Measurements from ENCODE around the gene COA5.

COA5 gene

DNA sequence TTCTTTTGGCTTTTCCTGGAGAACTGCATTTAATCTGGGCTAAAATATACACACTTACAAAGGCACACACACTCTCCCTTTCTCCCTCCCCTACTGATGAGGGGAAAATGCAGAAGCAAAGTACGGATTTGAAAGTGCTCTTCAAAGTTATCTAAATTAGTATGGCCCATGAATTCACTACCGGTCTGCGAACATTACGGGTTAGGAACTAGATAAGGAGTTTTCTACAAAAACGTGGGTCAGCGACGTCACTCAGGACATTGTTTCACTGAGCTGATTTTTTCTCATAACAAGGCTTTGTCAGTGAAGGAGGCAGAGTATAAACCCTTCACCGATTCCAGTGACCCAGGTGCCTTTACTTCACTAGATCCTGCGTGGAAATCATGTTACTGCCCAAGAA lies 47.3 kb downstream of the COA5 start:
- Histone ChIP-seq H3K9me2 (replicated peaks; ENCODE audit: insufficient read depth, low read length) (no peaks in the 10 kb centered on the region), H3F3A (ENCODE audit: insufficient read depth) (no peaks in the 10 kb centered on the region), H3K4me3 (ENCODE audit: insufficient read depth, low read length, poor library complexity, severe bottlenecking) (no peak overlapping the region), H2AFZ (ENCODE audit: low read depth, low read length, severe bottlenecking) (no peak overlapping the region), H3K27me3 (ENCODE audit: low read length) (no peaks in the 10 kb centered on the region), H3K36me3 (ENCODE audit: low read length) (no peaks in the 10 kb centered on the region), H3K9ac (ENCODE audit: low read length) (no peak overlapping the region), H3K9me3 (ENCODE audit: insufficient read depth, low read length) (no peaks in the 10 kb centered on the region), H3K27ac (ENCODE audit: low read depth, low read length) (no peak overlapping the region), H4K20me1 (ENCODE audit: low read depth, low read length) (no peaks in the 10 kb centered on the region), H3K79me2 (ENCODE audit: insufficient read depth, low read length) (no peaks in the 10 kb centered on the region), H3K4me2 (ENCODE audit: low read depth, low read length, poor library complexity, severe bottlenecking) (no peak overlapping the region)
- TF ChIP-seq EZH2phosphoT487 (conservative IDR thresholded peaks at IDR 0.05; ENCODE audit: low read length) = no peak
- TF ChIP-seq, protein P1, sequence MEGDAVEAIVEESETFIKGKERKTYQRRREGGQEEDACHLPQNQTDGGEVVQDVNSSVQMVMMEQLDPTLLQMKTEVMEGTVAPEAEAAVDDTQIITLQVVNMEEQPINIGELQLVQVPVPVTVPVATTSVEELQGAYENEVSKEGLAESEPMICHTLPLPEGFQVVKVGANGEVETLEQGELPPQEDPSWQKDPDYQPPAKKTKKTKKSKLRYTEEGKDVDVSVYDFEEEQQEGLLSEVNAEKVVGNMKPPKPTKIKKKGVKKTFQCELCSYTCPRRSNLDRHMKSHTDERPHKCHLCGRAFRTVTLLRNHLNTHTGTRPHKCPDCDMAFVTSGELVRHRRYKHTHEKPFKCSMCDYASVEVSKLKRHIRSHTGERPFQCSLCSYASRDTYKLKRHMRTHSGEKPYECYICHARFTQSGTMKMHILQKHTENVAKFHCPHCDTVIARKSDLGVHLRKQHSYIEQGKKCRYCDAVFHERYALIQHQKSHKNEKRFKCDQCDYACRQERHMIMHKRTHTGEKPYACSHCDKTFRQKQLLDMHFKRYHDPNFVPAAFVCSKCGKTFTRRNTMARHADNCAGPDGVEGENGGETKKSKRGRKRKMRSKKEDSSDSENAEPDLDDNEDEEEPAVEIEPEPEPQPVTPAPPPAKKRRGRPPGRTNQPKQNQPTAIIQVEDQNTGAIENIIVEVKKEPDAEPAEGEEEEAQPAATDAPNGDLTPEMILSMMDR (IDR thresholded peaks at IDR 0.05; ENCODE audit: insufficient read depth, low read length, poor library complexity, severe bottlenecking) = no peak

DNA sequence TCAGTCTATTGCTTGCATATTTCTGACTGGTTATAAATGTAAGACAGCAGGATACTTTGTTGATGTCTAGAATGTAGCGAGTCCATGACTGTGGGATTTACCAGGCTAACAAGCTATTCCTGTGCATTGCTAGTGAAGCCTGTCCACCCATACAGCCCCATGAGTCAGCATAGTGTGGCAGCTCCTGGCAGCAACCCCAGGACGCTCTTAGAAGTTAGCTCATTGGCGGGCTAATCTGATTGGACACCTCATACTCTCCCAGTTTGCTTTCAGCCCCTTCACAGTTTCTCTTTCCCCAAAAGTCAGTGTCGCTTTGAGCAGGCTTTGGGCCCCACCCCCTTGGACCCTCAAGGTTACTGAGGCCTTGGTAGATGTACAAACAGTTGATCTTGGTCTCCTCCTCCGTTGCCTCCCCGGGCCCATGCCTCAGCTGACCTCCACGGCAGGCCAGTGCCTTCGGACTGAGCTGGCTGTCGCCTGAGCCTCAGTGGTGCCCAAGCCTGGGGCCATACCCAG lies 48.0 kb downstream of the COA5 start:
- Histone ChIP-seq H3K36me3 (ENCODE audit: low read length) (no peaks in the 10 kb centered on the region), H3F3A (ENCODE audit: insufficient read depth) (no peaks in the 10 kb centered on the region), H3K4me2 (ENCODE audit: low read depth, low read length, poor library complexity, severe bottlenecking) (no peak overlapping the region), H3K27ac (ENCODE audit: low read depth, low read length) (no peak overlapping the region), H2AFZ (ENCODE audit: low read depth, low read length, severe bottlenecking) (no peak overlapping the region), H4K20me1 (ENCODE audit: low read depth, low read length) (no peaks in the 10 kb centered on the region), H3K27me3 (ENCODE audit: low read length) (no peaks in the 10 kb centered on the region), H3K79me2 (ENCODE audit: insufficient read depth, low read length) (no peaks in the 10 kb centered on the region), H3K9ac (ENCODE audit: low read length) (no peak overlapping the region), H3K4me3 (ENCODE audit: insufficient read depth, low read length, poor library complexity, severe bottlenecking) (no peak overlapping the region), H3K9me2 (replicated peaks; ENCODE audit: insufficient read depth, low read length) (no peaks in the 10 kb centered on the region), H3K9me3 (ENCODE audit: insufficient read depth, low read length) (no peaks in the 10 kb centered on the region)
- TF ChIP-seq EZH2phosphoT487 (conservative IDR thresholded peaks at IDR 0.05; ENCODE audit: low read length) = no peak
- TF ChIP-seq, protein P1 (IDR thresholded peaks at IDR 0.05; ENCODE audit: insufficient read depth, low read length, poor library complexity, severe bottlenecking) = no peak

DNA sequence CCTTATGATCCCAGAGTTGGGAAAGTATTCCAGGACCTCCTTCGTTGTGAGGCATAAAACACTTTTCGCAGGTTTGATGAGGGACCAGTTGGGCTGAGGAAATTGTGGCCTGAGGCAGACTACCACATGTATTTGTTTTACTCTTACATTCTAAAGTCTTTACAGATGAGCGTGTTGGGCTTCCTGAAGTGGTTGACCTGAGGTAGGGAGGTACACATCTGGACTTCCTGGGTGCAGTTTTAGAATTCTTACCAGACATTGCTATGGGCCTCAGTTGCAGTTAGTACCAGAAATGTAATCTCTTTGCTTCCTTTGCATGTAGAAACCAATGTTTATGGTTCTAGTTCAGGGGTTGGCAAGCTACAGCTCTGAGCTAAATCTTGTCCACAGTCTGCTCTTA lies 48.7 kb downstream of the COA5 start:
- H3K4me3 ChIP-seq (ENCODE audit: insufficient read depth, low read length, poor library complexity, severe bottlenecking) = no peak overlapping the region
- H3K9me3 ChIP-seq (ENCODE audit: insufficient read depth, low read length) = no peaks in the 10 kb centered on the region
- H3F3A ChIP-seq (ENCODE audit: insufficient read depth) = no peaks in the 10 kb centered on the region
- no peak overlapping the region for H3K9ac ChIP-seq (ENCODE audit: low read length)
- no peaks in the 10 kb centered on the region for H3K27me3 ChIP-seq (ENCODE audit: low read length)
- no peak overlapping the region for H3K4me2 ChIP-seq (ENCODE audit: low read depth, low read length, poor library complexity, severe bottlenecking)
- H3K27ac ChIP-seq (ENCODE audit: low read depth, low read length) = no peak overlapping the region
- no peaks in the 10 kb centered on the region for H3K36me3 ChIP-seq (ENCODE audit: low read length)
- no peaks in the 10 kb centered on the region for H3K9me2 ChIP-seq (replicated peaks; ENCODE audit: insufficient read depth, low read length)
- H4K20me1 ChIP-seq (ENCODE audit: low read depth, low read length) = no peaks in the 10 kb centered on the region
- TF ChIP-seq, protein P1 (IDR thresholded peaks at IDR 0.05; ENCODE audit: insufficient read depth, low read length, poor library complexity, severe bottlenecking) = no peak
- TF ChIP-seq EZH2phosphoT487 (conservative IDR thresholded peaks at IDR 0.05; ENCODE audit: low read length) = no peak
- no peak overlapping the region for H2AFZ ChIP-seq (ENCODE audit: low read depth, low read length, severe bottlenecking)
- H3K79me2 ChIP-seq (ENCODE audit: insufficient read depth, low read length) = no peaks in the 10 kb centered on the region

Measured in SU-DHL-6 (cell line).